Activated CD8-positive, alpha-beta memory T cell treated with anti-CD3 and anti-CD28 coated beads for 48 hours (primary cell): ENCODE results near the gene S100A6.
"Not testable (repeated sequence)": the region's sequence is repeated elsewhere in the genome, so short reads cannot be mapped to it uniquely, and the experiment has no call there.

Source experiments
- DNase-seq, 3 experiments: peaks; one replicate each; pipeline ENCODE4 v3.0.0-alpha.2; 2020; ENCODE audit warnings: low read depth in 2 of 3, low spot score in 2 of 3

The S100A6 gene

DNA sequence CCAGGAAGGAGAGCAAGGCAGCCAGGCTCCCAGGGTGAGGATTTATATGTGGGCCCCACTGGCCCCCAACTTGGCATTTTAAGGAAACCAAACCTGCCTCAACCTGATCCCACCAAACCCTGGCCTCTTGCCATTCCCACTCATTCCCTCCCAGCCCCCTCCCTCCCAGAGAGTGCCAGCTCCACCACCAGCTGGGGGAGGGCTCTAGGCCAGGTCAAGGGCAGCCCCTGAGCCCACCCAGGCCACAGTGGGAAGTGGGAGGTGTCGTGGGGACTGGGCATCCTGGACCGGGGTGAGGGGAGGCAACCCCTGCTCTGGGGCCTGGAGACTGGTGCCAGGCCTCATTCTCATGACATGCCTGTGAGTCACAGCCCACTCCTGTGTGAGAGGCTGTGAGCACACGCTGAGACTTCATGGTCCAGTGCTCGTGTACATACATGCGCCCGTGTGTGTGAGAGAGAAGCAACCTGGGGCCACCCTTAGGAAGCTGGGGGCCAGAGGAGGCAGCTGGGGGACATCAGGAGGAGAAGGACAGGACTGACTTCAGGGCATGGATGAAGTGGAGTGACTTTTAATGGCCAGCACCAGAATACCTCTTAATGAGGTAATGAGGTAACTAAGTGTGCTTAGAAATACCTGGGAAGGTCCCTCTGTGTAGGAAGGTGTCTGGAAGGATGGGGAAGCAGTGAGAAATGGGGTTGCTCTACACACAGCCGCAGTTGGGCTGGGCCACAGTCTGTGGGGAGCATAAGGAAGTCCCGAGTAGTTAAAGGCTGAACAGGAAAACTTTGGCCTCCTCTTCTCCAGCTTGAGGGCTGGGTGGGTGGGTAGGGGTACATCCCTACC, 30.0 kb upstream of the S100A6 start, which contains the start of gene S100A2:
Gene S100A2, minus strand, starts transcription at position 316 of the 846 bp plus-strand sequence. CDS start 1,967 bp downstream, outside the sequence.
- DNase-seq = peak in 1 of 3 experiments; percentile 14

DNA sequence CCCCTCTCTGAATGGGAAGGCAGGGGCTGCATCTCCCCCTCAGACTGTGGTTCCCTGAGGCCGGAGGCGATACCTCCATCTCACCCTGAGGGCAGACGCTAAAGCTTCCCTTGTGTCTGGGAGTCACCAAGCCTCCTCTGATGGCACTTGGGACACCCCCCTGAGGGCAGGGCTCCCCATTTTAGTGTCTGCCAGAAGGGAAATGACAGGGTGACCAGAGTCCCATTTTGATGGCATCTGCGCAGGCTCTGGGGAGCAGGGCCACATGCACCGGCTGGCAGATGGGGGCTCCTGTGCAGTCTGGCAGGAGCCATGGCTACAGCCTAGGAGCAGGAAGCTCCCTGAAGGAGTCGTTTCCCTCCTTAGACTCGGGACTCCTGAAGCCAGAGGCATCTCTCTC, 28.2 kb upstream of the S100A6 start:
- DNase-seq = no peak

DNA sequence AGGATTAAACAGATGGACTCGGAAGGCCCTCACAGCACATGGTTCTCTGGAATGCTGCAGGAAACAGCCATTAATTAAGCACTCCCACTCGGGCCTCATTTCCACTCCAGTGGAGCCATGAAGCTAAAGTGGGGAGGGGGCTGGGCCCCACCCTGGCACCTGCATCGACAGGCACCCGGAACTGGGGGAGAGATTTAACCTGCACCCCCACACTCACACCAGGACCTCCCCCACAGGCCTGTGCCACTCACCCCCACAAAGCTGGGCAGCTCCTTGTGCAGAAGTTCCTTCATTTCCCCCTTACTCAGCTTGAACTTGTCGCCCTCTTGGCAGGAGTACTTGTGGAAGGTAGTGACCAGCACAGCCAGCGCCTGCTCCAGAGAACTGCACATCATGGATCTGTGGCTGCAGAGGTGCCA, 27.7 kb upstream of the S100A6 start:
- no peak for DNase-seq

DNA sequence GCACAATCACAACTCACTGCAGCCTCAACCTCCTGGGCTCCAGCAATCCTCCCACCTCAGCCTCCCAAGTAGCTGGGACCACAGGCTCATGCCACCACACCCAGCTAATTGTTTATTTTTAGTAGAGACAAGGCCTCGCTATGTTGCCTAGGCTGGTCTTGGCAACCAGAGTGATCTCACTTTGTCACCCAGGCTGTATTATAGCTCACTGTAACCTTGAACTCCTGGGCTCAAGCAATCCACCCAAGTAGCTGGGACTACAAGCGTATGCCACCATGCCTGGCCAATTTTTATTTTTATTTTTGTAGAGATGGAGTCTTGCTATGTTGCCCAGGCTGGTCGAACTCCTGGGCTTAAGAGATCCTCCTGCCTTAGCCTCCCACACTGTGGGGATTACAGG, 26.2 kb upstream of the S100A6 start:
- DNase-seq = not testable (repeated sequence)

DNA sequence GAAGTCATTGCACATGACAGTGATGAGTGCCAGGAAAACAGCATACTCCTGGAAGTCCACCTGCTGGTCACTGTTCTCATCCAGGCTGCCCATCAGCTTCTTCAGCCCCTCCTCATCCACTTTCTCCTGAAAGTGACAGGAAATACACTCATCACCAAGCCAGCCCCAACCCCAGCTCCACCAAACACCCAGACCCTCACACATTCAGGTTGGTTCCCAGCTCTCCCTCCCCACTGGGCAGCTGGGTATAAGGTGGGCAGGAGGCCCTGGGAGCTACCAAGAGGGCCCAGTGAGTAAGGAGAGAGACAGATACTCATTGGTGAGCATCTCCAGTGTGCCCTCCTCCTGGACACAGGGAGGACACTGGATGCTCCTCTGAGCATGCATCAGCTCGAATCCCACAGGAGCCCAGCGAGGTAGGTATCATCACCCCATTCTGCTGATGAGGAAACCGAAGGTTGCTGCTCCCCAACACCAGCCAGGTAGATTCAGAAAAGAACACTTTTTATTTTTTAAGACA, 25.7 kb upstream of the S100A6 start:
- DNase-seq = no peak

DNA sequence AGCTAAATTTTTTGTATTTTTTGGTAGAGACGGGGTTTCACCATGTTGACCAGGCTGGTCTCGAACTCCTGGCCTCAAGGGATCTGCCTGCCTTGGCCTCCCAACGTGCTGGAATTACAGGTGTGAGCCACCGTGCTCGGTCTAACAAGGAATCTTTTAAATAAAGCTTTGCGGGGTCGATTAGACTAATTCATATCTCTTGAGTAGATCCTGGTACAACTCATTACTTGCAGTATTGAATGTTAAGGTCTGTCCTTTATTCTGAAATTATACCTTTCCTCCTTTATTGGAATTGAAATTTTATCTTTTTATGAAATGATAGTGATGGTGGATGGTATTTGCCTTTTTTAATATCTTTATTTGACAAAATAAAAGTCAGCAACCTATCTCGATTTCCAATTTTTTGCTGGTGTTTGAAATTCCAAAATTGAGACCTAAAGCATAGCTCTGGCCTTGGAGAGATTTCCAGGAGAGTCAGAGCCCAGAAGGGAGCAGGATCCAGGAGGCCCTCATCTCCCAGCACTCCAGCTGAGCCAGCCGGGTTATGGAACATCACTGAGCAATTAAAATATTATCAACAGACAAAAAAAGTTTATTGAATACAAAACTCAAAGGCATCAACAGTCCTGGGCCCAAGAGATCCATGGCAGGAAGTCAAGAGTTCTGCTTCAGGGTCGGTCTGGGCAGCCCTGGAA, 25.1 kb upstream of the S100A6 start:
- no peak for DNase-seq

DNA sequence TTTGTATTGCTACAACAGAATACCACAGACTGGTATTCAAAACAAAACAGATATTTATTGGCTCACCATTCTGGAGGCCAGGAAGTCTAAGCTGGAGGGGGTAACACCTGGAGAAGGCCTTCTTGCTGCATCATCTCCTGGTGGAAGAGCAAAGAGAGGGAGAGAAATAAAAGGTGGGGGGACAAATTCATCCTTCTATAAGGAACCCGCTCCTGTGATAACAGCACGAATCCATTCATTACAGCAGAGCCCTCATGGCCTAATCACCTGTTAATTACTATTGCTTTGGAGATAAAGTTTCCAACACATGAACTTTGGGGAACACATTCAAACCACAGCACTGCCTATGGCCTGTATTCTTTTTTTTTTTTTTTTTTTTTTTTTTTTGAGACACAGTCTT, 24.4 kb upstream of the S100A6 start:
- no peak for DNase-seq

DNA sequence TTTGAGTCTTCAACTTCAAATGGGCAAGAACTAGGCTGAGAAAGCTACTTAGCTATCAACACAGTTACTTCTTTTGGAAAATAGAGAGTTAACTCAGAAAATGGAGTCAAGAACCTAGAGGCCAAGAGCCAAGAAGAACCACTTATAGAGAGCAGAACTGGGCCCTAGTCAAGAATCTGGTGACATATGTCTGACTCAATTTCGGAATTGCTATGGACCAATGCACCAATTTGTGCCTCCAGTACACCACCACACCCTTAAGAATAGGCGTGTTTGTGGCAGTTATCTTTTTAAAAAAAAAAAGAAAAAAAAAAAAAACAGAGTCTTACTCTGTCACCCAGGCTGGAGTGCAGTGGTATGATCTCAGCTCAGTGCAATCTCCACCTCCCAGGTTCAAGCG, 22.1 kb upstream of the S100A6 start:
- DNase-seq = no peak

DNA sequence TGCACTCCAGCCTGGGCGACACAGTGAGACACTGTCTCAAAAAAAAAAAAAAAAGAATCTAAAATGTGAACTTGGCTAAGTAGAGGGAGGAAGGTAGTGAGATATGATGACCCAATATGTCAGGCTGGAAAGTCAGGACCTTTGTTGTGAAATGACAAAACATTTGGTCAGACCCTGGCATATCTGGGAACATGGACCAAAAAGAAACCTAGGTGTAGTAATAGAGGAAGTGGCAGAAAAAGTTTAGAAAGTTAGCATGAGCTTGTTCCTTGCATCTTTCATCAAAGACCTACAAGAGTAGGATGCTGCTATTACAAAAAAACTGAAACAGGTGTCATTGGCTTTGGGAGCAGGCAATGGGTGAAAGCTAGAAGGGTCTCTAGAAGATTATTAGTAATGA, 20.6 kb upstream of the S100A6 start:
- DNase-seq = no peak

DNA sequence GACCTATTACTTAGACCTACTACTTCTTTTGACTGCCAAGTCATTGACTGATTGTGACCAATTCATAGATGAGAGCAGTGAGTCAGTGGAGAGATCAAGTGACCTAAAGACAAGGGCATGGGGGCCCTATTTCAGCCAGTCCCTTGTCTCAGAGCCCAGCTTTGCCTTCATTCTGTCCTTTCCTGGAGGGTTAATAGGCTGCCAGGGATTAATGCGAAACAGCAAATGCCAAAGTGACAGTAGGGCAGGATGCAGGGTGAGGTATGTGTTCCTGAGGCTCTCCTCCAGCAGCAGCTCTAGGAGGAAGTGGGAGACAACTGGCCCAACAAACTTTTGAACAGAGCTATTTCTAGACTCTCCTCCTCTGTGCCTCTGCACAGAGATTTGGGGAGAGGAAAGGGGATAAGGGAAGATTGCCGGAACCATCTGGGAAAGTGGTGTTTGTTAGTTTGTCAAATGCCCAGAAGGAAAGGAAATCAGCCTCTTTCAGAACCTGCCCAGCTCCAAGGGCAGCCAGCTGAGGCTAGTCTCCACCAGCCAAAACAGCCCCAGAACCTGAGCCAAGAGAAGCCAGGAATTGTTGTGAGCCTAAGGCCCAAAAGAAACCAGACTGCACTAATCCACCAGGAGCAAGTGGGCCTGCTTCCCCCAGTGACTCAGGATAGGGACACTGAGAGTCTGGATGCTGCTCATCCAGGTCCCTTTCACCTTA, 18.2 kb upstream of the S100A6 start:
- no peak for DNase-seq

DNA sequence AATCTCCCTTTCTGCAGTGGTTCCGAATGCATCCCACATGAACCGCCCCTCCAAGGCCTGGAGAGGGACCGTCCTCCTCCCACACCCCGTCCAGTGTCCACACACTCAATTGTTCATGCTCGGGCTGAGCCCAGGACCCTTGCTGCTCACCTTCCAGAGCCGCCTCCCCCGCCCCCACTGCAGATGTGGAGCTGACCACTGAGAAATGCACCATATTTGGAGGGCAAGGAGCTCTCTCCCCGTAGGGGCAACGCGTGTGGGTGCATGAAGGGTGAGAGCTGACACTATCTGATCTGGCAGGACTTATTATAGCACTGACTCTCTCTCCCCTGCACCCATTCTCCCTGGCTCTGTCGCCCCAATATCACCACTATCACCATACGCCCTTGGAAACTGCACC, 17.3 kb upstream of the S100A6 start:
- no peak for DNase-seq

DNA sequence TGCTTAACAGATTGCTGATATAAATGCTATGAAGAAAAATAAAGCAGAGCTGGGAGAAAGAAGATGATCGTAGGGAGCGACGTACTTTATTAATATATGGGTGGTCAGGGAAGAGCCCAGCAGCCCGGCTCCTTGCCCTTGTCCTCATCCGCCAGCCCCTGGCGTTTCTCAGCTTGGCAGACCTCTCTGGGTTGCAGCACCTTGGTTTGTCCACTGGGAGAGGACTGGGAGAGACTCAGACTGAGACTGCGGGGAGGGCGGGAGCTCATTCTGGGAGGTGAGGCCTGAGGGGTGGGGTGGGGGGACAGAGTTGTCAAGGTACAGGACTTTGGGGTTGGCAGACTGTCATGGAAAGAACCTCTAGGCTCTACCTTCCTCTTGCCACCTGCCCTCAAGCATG, 16.5 kb upstream of the S100A6 start:
- DNase-seq = no peak

DNA sequence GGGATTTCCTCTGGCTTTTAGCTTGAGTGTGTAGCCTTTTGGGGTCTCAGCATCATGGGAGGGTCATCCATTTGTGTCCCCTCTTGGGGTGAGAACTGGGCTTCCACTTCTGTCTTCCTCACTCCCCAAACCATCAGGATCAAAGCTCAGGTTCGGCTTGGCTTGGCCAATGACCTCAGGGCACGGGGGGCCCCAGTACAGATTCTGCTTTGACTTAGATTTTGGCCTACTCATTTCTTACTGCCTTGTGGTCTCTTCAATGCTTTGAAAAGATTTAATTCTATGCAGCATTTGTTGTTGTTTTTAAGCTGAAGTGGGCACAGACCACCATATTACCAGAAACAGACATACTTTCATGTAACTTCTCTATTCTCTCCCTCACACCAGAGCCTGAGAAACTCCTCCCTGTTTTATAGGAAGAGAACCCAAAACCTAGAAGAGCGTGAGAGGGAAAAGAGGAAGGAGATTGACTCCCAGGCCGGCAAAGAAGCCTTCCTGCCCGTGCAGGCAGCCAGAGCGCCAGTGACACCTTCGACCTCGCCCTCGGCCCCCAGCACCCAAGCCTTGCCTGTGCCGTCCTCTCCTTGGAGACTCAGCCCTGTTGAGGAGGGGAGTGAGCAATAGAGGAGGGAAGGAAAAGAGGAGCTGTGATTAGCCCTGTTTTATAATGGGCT, 15.2 kb upstream of the S100A6 start:
- no peak for DNase-seq

DNA sequence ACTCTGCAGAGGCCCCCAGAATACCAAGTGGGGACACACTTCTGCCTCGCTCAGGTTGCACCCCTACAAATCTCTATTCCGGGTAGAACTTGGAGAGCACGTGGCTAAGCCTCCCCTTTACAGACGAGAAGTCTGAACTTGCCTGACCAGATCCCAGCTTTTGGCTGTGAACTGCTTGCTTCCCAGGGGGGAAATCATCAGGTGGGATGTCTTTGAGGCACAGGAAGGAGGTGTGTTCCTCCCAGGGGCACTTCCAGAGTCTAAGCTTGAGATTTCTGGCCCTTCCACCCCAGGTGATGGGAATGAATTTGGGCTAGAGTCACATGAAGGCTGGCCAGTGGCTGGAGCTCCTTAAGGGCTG, 14.6 kb upstream of the S100A6 start:
- DNase-seq = no peak

DNA sequence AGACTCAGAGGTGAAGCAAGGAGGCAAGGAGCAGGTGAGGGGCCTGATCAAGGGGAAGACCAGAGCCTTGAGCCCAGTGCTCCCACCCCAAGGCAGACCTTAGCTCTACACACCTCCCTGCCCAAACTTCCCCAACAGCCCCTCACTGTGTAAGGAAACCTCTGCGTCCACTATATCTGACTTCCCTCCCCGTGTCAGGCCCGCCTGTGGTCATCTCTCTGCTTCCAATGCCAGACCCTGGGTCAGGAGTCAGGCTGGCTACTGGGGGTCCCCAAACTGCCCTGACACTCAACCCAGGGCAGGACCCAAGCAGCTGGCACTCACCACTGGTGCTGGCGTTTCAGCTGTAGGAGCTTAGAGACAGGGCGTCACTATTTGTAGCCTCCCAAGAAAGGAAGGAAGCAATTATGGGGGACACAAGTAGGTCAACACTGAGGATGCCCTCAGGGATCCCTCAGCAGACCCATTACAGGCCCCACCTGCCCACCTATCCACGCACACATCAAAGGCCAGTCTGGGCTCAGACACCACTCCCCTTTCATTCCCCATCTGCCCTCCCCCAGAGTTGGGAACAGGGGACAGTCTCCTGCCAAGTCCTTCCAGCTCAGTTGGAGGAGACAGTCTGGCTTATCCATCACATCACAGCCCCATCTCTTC, 14.1 kb upstream of the S100A6 start:
- DNase-seq = no peak

DNA sequence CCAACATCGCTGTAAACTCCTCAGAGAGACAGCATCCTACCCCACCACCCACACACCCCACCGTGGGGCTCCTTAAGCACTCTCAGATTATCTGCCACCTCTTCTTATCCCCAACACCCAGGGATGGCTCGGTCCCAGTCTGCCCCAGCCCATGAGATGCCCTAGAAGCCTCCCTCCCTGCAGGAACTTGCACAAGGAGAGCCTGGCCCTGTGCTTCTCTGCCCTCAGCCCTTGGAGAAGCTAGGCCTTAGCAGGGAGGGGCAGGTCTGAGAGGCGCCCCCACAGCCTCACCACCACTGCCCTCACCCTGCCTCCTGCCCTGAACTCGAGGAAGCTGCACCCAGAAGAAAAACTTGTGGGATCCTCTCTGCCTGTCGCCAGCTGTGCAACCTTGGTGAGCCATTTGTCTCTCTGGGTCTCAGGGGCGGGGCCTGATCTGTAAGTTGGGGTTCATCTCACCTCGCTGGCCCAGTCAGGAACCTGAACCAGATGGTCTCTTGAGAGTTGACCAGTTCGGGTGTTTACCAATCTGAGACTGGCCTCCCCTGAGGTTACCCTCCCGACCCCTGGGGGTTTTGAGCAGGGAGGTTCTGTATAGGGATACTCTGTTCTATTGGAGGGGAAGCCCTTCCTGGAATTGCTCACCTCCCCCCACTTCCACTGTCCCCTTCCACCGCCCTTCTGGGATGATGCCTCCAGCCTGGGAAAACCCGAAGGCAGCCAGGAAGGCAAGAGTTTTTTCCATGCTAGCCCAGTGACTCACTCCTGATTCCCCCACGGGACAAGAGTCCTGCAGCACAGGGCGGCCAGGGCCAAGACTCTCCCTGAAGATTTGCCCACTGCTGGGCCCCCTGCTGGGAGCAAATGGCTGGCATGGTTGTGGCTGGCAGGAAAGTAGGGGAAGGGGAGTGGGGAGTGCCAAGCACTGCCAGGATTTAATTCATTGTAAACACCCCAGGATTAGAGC, 13.2 kb upstream of the S100A6 start, which contains the start of gene S100A3:
Gene S100A3, minus strand, starts transcription at position 537 of the 967 bp plus-strand sequence. CDS start 773 bp downstream, outside the sequence.
- DNase-seq = no peak

DNA sequence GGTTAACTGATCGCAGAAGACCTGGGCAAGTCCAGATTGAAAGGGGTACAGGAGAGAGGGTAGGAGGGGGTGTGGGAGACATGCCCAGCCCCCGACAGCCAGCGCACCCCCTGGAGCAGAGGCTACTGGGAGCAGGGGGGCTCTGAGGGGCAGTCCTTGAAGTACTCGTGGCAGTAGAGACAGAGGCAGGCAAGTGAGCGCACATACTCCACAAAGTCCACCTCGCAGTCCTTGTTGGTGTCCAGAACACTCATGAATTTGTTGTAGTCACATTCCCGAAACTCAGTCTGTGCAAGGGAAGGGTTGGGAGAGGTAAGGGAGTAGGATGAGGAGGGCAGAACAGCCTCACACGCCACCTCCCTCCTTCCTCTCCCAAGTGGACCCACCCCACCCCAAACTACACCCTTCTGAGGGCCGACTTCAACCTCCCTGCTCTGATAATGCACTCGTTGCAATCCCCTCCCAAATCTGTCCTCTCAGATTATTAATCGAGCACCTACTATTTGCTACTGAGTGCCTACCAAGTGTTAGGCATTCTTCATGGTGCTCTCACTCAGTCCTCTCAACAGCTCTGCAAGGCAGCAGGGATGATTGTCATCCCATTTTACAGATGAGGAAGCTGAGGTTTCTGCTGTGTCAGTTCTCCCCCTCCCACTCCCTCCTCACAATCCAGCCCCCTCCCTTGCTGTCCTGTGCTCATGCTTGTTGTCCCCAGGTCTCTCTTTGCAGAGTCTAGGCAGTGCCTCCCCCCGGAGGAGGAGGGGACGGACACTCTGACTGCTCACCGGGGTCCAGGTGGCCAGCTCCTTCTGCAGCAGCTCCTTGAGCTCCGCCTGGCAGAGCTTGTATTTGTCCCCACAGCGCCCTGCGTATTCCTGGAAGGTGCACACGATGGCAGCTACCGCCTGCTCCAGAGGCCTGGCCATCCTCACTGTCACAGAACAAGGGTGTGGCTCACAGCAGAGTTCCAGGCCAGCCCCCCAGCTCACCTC, 12.1 kb upstream of the S100A6 start:
- DNase-seq = no peak
